Islet precursor cell (in vitro differentiated cells): ENCODE measurements around the gene PGPEP1.
A peak's percentile ranks its signal among the peaks of the same experiment; 100 is the strongest.
"Not testable (repeated sequence)": the region's sequence is repeated elsewhere in the genome, so short reads cannot be mapped to it uniquely, and the experiment has no call there.

Experiments
- DNase-seq: peaks from one replicate; pipeline ENCODE4 v3.0.0-alpha.2; 2018

Gene PGPEP1

DNA sequence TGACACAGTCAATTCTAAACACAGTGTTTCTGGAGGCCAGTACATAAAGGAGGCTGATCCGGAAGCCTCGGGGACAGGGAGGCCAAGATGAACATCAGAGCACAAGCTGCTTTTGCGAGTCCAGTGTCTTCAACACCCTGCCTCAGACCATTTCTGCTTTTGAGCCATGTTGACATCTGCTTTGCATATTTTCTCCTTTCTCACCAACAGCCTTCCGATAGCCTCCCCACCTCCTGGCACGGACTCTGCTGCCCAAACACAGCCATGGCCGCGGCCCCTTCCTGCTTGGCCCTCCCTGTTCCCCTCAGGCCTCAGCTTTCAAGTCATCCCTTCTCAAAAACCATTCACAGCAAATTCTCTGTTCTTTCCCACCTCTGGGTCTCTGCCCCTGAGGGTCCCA is 53.4 kb downstream of the PGPEP1 start:
- no peak for DNase-seq

DNA sequence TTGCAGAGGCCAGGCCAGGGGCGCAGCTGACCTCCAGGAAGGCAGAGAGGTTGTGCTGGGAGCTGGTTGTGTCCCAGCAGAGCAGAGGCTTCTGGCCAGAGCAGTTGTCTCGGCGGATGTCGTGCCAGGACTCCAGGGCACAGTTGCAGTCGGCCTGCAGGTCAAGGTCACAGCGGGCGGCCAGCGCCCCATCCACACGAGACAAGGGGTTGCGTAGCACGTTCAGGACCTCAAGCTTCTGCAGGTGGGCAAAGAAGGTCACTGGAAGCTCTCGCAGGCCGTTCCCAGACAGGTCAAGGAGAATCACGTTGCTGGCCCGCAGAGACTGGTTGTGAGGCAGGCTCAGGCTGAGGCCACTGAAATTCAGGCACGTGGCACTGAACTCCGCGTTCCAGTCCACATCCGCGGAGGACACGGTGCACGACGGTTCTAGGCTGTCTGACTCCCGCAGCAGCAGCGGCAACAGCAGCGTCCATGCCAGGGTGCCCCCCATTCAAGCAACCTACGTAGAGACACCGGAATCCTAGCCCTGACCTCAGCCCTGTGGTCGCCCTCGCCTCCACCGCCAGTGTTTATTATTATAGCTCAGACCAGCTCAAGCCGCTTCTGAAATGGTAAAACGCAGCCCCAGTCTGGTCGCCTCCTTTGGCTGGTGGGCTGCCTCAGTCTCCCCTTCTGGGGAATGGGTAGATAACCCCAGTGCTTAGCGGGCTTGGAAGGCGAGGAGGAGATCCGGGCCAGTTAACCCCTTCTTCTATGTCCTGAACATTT is 56.3 kb downstream of the PGPEP1 start:
- no peak for DNase-seq

DNA sequence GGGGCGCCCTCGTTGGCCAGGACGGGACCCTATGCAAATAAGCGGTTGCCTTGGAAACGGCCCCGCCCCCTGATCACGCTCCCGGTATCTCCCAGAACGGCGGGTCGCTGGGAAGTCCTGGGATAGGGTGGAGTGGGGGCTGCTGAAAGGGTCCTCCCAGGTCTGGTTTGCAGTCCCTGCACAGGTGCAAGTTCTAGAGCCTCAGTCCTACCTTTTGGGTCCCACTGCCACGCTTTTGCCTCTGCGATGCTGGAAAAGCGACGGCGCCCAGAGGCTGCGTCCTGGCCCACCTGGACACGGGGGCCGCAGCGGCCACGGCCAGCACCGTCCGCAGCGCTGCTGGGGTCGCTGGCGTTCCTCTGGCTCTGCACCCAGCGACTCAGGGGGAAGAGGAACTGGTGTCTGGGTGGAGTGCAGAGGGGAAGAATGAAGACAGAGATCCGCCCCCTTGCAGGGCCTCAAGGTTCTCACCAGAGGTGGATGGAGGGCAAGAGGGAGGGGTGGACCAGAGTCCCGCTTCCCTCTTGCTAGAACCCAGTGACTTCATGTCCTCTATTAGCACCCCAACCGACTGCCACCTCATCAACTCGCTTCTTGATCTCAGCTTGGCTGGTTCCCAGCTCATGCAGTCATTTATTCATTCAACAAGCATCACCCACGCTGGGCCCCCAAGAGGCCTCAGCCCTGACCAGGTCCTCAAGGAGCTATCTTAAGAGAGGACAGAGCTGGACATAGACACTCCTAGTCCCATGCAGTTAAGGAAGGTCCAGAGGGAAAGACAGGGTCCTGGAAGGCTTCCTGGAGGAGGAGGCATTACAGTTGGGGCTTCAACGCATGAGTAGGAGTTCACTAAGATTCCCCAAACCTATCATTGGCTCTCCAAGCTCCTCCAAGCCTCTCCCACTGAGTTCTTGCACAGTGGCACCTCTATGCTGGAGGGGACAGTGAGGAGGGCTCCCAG is 57.1 kb downstream of the PGPEP1 start, which contains the start of gene LRRC25:
TSS of gene LRRC25 (minus strand) at position 381 of the 961 bp plus-strand sequence. CDS start 659 bp downstream, outside the sequence.
- DNase-seq = peak; percentile 63

DNA sequence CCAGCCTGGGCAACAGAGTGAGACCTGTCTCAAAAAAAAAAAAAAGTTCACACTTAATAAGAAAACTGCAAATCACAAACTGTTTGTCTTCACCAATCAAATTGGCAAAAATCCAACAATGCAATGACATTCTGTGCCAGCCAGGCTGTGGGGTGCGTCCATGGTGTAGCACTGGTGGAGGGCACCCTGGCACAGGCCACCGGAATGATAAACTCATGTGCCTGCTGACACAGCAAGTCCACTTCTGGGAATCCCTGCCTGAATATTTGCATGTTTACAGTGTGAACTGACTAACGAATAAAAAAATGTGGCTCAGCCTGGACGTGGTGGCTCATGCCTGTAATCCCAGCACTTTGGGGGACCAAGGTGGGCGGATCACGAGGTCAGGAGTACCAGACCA is 58.6 kb downstream of the PGPEP1 start:
- DNase-seq = no peak

DNA sequence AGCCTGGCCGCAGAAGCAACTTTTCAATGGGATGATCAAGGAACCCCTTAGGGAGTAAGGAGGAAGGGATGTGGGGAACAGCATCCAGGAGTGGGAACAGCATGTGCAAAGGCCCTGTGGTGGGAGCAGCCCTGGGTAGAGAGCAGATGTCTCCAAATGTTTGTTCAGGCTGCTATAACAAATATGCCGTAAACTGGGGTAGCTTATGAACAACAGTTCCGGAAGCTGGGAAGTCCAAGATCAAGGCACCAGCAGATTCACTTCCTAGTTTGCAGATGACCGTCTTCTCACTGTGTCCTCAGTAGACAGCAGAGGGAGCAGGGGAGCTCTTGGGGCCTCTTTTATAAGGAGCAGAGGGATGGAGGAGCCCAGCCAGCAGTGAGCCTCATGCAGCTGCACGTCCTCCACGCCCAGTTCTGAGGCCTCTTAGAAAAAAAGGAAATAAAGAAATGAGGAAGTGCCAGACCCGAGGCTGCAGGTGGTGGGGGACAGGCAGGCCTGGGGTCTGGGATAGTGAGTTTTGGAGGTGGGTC is 61.2 kb downstream of the PGPEP1 start:
- DNase-seq = no peak

DNA sequence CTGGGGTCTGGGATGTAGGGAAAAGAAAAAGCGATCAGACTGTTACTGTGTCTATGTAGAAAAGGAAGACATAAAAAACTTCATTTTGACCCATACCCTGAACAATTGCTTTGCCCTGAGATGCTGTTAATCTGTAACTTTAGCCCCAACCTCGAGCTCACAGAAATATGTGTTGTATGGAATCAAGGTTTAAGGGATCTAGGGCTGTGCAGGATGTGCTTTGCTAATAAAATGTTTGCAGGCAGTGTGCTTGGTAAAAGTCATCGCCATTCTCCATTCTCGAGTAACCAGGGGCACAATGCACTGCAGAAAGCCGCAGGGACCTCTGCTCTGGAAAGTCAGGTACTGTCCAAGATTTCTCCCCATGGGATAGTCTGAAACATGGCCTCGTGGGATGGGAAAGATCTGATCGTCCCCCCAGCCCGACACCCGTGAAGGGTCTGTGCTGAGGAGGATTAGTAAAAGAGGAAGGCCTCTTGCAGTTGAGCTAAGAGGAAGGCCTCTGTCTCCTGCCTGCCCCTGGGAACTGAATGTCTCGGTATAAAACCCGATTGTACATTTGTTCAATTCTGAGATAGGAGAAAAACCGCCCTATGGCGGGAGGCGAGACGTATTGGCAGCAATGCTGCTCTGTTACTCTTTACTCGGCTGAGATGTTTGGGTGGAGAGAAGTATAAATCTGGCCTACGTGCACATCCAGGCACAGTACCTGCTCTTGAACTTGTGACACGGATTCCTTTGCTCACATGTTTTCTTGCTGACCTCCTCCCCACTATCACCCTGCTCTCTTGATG is 62.3 kb downstream of the PGPEP1 start:
- not testable (repeated sequence) for DNase-seq

DNA sequence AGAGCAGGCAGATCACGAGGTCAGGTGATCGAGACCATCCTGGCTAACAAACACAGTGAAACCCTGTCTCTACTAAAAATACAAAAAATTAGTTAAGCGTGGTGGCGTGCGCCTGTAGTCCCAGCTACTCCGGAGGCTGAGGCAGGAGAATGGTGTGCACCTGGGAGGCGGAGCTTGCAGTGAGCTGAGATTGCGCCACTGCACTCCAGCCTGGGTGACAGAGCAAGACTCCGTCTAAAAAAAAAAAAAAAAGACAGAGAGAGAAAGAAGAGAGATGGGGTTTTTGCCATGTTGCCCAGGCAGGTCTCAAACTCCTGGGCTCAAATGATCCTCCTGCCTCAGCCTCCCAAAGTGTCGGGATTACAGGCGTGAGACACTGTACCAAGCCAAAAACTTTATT is 65.4 kb downstream of the PGPEP1 start:
- not testable (repeated sequence) for DNase-seq

DNA sequence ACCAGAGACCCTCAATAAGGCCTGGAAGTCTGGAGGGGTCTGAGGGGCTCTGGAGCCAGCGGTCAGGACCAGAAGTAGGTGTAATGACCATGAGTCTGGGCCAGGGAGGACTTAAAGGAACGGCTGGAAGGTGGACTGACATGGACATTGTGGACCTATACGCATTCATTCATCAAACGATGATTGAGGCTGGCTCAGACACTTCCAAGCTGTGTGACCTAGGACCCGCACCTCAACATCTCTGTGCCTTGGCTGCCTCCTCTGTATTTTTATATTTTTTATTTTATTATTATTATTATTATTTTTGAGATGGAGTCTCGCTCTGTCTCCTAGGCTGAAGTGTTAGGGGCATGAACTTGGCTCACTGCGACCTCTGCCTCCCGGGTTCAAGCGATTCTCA is 66.4 kb downstream of the PGPEP1 start:
- DNase-seq = no peak

DNA sequence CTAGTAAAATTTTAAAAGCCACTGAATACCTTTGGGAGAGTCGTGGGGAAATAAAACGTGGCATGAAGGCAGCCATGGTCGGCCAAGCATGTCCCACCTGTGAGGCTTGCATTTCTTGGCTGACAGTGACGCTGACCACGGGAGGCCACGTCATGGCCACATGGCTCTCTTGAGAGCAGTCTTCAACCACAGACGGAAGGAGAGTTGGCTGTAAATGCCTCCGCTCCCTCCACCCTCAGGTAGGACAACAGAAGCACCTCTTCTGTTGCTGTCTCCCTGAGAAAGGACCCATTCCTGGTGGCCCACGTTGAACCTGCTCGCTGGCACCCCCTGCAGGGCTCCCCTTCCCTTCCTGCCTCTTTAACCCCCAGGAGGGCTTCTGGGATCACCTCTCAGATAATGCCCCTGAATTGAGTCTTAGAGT is 67.7 kb downstream of the PGPEP1 start:
- no peak for DNase-seq

DNA sequence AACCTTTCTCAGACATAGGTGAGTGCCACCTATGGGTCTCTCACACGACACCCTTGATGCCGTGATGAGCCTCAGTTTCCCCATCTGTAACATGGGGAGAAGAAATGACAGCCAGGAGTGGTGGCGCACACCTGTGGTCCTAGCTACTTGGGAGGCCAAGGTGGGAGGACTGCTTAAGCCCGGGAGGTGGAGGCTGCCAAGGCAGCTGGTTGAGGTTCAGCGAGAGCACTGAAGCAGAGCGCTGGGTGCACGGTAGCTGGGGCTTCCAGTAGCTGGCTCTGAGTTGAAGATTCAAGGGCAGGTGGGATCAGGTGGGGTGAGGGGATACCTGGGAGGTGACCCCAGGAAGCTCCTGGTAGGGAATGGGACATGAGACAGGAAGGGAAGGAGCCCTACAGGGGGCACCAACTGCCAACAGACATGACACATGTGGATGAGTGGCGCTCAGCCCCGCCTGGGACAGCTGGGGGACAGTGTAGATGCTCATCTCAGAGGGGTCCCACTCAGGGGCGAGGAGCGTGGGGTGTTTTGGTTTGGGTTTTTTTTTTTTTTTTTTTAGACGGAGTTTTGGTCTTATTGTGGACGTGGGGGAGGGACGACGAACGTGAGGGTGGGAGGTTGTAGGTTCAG is 72.3 kb downstream of the PGPEP1 start:
- DNase-seq = no peak

DNA sequence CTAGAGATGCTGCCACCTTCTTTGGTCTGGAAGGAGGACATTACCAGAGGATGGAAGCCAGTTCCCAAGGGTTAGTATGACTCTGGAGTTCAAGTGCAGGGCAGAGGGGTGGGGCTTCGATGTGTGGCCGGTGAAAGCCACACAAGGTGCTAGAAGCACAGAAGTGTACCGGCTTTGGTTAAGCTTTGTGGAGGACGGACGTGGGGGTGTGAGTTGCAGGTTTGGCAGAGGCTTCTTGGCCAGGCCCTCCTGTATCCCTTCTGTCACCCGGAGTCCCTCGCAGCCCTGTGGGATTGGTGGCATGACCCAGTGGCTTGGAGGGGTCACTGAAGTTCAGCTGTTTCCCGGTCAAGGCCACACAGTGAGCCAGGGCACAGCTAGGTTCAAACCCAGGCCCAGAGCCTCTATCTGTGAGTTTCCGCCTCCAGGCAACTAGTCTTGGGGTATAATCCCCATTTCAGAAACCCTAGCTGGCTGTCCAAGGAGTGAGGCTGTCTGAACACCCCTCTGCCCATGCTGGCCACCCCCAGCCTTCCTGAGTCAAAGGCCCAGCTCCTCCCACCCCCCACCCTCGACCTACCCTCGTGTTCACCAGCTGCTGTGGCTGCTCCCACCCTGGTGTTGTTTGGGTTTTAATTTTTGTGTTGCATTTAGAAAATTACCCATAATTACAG is 74.2 kb downstream of the PGPEP1 start:
- DNase-seq = no peak

DNA sequence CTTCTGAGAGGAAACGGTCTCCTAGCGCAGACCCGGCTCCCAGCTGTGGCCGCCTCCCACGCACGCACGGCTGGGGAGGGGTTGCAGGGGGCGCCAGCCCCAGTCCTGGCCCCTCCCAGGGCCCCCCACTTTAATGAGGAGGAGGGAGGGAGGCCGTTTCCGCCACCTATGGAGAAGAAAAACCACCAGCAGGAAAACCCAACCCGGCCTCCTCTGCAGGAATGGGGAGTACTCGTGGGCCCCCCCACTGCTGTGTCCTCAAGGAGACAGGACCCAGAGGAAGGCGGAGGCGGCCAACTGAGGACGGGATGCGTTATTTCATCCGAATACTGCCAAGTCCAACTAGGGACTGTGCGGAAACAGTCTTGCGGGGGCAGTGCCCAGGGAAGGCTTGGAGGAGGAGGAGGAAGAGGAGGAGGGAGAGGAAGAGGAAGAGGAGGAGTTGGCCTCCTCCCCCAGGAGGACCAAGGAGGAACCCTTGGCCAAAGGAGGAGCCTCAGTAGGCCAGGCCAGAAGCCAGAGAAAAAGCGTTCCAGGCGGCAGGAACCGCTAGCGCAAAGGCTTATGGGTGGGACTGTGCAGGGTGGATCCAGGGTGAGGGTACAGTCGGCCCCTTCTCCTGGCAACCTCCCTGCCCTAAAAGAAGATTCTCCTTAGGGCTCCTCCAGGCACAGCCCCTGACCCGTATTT is 74.9 kb downstream of the PGPEP1 start:
- no peak for DNase-seq

DNA sequence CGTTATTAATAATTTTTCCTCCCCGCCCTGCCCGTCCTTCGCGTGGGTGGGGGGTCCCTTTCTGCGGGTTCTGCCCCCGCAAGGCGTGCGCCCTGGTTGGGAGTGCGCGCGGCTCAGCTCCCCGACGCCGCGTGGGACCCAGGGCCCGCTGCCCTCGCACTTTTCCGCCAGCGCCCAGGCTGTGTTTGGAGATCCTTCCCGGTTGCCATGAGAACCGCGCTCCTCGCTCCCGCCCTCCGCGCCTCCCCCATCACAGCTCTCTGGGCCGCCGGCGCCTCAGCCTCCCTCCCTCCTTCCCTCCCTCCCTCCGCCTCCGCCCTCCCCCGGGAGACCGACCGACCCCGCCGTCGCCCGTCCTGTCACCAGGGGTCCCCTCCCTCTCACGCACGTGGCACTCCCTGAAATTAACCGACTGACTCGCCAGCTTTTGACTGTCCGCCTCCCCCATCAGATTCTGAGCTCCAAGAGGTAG is 76.4 kb downstream of the PGPEP1 start:
- DNase-seq = peak; percentile 95

DNA sequence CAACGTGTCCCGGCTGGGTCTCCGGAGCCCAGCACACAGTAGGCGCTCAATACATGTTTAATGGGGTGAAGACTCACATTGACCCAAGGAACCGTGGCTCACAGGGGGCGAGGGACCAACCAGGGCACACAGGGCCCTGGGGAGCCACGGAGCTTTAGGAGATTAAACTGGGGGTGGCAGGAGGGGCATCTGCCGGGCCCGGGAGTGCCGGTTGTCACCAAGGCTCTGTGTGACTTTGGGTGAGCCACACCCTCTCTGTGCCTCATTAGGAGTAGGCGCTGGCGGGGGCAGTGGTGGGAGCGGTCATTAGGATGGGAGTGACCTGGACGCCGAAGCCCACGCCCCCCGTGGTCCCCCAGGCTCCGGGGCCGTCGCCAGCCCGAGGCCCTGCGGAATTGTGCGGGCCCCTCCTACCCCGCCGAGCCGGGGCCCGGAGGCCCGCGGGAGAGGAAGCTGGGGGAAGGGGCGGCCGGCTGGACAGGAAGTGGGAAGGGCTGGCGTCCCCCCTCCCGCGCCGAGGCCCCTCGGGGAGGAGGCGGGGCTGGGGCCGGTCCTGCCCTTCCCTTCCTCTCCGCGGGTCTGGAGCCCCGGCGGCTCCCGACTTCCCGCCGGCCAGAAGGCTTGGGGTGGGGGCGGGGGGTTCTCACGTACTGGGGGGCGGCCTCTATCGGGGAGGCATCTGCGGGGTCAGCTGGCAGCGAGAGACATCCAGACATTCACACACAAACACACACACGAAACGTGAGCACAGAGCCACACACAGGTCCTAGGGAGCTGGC is 77.0 kb downstream of the PGPEP1 start:
- DNase-seq = peak; percentile 92

DNA sequence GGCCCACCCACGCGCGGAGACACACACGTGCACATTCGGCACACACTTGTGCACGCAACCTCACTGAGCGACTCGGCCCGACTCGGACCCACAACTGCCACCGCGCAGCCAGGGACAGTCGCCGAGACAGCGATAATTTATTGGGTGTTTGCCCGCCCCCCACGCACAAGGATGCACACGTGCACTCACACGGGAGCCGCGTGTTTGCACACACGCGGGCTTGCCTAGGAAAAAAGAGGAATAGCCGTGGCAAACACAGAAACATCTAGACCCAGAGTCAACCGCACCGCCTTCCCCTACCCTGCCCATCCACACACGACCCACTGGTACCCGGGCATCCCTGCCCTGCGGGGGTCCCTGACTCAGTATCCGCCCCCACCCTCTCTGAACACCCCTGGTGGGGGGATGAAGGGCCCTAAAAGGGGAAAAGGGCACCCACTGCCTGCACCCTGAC is 77.7 kb downstream of the PGPEP1 start:
- no peak for DNase-seq

DNA sequence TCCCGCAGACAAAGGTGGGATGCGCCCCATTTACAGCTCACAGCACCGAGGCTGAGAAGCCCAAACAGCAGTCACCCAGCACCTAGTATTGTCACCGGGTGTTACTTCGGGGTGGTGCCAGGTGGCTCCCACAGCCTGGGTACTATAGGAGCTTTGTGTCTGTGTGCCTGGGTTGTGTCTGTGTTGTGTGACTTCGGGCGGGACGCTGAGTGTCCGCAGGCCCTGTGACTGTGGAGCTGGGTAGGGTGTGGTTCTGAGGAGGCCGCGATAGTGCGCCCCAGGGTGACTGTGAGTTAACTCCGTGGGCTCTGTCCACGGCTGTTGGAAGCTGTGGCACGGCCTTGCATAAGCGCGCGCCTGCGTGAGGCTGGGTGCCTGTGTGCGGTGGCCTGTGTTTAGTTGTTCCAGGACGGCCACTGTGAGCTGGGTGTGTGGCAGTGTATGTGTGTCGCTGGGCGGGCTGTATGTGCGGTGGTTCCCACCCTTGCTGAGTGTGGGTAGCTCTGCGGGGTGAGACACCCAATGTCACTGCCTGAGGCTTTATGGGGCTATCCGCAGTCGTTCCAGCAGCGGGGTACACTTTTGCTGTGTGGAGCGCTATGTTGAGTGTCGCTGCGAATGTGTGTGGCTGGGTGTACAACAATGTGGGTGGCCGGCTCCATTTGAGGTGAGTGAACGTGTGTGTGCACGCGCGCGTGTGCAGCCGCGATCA is 78.2 kb downstream of the PGPEP1 start:
- DNase-seq = no peak

DNA sequence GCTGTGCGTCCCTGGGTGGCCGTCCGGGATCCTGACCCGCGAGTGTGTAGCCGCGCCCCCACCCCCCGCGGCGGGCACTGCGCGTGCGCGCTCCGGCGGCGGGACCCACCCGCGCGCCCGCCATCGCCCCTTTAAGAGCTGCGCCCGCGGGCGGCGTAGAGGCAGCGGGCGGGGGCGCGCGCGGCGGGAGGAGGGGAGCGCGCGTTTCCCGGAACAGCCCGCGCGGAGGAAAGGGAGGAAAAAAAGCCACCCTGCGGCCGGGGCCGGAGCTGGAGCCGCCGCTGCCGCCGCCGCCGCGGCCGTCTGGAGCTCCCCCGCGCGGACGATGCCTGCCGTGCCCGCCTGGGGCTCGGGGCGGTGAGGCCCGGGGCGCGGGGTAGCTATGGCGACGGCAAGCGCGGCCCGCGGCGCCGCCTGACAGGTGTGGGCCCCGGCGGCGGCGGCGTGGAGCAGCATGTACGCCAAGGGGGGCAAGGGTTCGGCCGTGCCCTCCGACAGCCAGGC is 78.8 kb downstream of the PGPEP1 start, which contains the start of gene SSBP4:
TSS of gene SSBP4 (plus strand) at position 204 of the 504 bp plus-strand sequence. CDS start at position 455, 251 bp downstream.
- peak; percentile 79 for DNase-seq
